ENCODE data around the gene HARBI1.
"Not testable (repeated sequence)": the region's sequence is repeated elsewhere in the genome, so short reads cannot be mapped to it uniquely, and the experiment has no call there.

HARBI1 gene

GRCh38 chr11:46594785-46595184, 22.2 kb downstream of the HARBI1 start:
- no peak for DNase-seq

GRCh38 chr11:46594374-46594700, 22.7 kb downstream of the HARBI1 start:
- no peak for DNase-seq

- peak; percentile 66 for DNase-seq
Measured at GRCh38 chr11:46593550-46594373, 23.3 kb downstream of the HARBI1 start, which contains the start of gene AMBRA1. Gene AMBRA1 (minus strand): TSS chr11:46594023. CDS start chr11:46548380, 45,643 bp downstream.

- no peak for DNase-seq
Measured at GRCh38 chr11:46590740-46591605, 26.1 kb downstream of the HARBI1 start.

- DNase-seq = no peak
Measured at GRCh38 chr11:46588915-46589314, 28.1 kb downstream of the HARBI1 start.

GRCh38 chr11:46588131-46588530, 28.9 kb downstream of the HARBI1 start:
- no peak for DNase-seq

GRCh38 chr11:46583513-46583912, 33.5 kb downstream of the HARBI1 start:
- not testable (repeated sequence) for DNase-seq

- no peak for DNase-seq
Measured at GRCh38 chr11:46582588-46582987, 34.4 kb downstream of the HARBI1 start.

GRCh38 chr11:46577058-46577457, 40.0 kb downstream of the HARBI1 start:
- DNase-seq = no peak

- DNase-seq = no peak
Measured at GRCh38 chr11:46574656-46575055, 42.4 kb downstream of the HARBI1 start.

GRCh38 chr11:46570790-46571398, 46.1 kb downstream of the HARBI1 start:
- DNase-seq = no peak

- DNase-seq = no peak
Measured at GRCh38 chr11:46565232-46565840, 51.7 kb downstream of the HARBI1 start.

- no peak for DNase-seq
Measured at GRCh38 chr11:46564459-46564858, 52.6 kb downstream of the HARBI1 start.

- DNase-seq = no peak
Measured at GRCh38 chr11:46562527-46562926, 54.5 kb downstream of the HARBI1 start.

GRCh38 chr11:46560300-46560991, 56.6 kb downstream of the HARBI1 start:
- no peak for DNase-seq

- DNase-seq = no peak
Measured at GRCh38 chr11:46559815-46560214, 57.2 kb downstream of the HARBI1 start.

- no peak for DNase-seq
Measured at GRCh38 chr11:46557684-46558151, 59.3 kb downstream of the HARBI1 start.

- DNase-seq = no peak
Measured at GRCh38 chr11:46555267-46556054, 61.6 kb downstream of the HARBI1 start.

GRCh38 chr11:46554213-46555147, 62.5 kb downstream of the HARBI1 start:
- DNase-seq = no peak

GRCh38 chr11:46553814-46554212, 63.2 kb downstream of the HARBI1 start:
- no peak for DNase-seq

Measured in T-helper 9 cell (primary cell).